PC-9 (cell line): ENCODE results near the gene SPATA3. TPM values are rescaled to one million over a fixed set of nuclear protein-coding genes. Genes with fewer than 3 reads are reported as not detected.

Experiments
- BruUV-seq: library from RNA; stranded (reverse); fragments of 400-500 nt; replicated peaks from 2 replicates; lab custom pipeline; 2021; lab: Mats Ljungman, UMichigan
- CTCF ChIA-PET: fragments of 300-600 bp; sonication (Branson Sonifier 250); formaldehyde crosslinking; loops from one replicate; lab custom pipeline; 2022; ENCODE audit warnings: antibody characterized with exemption; lab: Charles Lee
- POLR2A ChIA-PET: fragments of 300-600 bp; sonication (Branson Sonifier 250); formaldehyde crosslinking; loops from one replicate; lab custom pipeline; 2022; ENCODE audit warnings: antibody characterized with exemption; ENCODE audit not compliant: unreplicated experiment; lab: Charles Lee
- DNase-seq, 2 experiments: peaks; one replicate each; pipeline versions ENCODE4 v3.0.0 to v3.0.0-alpha.2; 2015 to 2022; ENCODE audit warnings: mixed read lengths in 1 of 2
- H2AFZ ChIP-seq: fragments of 200-600 bp; sonication (generic); 2 replicates; pipeline ENCODE4 v1.8.1; 2017; ENCODE audit warnings: antibody characterized with exemption
- H3F3A ChIP-seq: fragments of 200-600 bp; sonication (generic); 2 replicates; pipeline ENCODE4 v1.8.1; 2017; ENCODE audit warnings: antibody characterized with exemption, mild to moderate bottlenecking, low read depth; ENCODE audit not compliant: insufficient read depth
- H3K27ac ChIP-seq: fragments of 200-600 bp; sonication (generic); 2 replicates; pipeline ENCODE4 v1.6.1; 2016; ENCODE audit warnings: mixed run types
- H3K27me3 ChIP-seq: fragments of 200-600 bp; sonication (generic); 2 replicates; pipeline ENCODE4 v1.6.1; 2016; ENCODE audit warnings: low read depth, mixed run types; ENCODE audit not compliant: insufficient read depth
- H3K36me3 ChIP-seq: fragments of 200-600 bp; sonication (generic); 2 replicates; pipeline ENCODE4 v1.6.1; 2016; ENCODE audit warnings: low read depth, mixed run types
- H3K4me1 ChIP-seq: fragments of 200-600 bp; sonication (generic); replicated peaks from 2 replicates; pipeline ENCODE4 v1.6.1; 2016; ENCODE audit warnings: mixed run types; ENCODE audit not compliant: insufficient read depth
- H3K4me2 ChIP-seq: fragments of 200-600 bp; sonication (generic); 2 replicates; pipeline ENCODE4 v1.6.1; 2017; ENCODE audit warnings: mixed run types
- H3K4me3 ChIP-seq: fragments of 200-600 bp; sonication (generic); 2 replicates; pipeline ENCODE4 v1.6.1; 2016; ENCODE audit warnings: mixed run types
- H3K79me2 ChIP-seq: fragments of 200-600 bp; sonication (generic); 2 replicates; pipeline ENCODE4 v1.6.1; 2017; ENCODE audit warnings: low read depth, mixed run types
- H3K9me2 ChIP-seq: fragments of 200-600 bp; sonication (generic); 2 replicates; pipeline ENCODE4 v1.8.1; 2017; ENCODE audit warnings: mild to moderate bottlenecking; ENCODE audit not compliant: insufficient read depth
- H3K9me3 ChIP-seq: fragments of 200-600 bp; sonication (generic); 2 replicates; pipeline ENCODE4 v1.8.1; 2016; ENCODE audit warnings: low read depth; ENCODE audit not compliant: insufficient read depth
- H4K20me1 ChIP-seq: fragments of 200-600 bp; sonication (generic); 2 replicates; pipeline ENCODE4 v1.8.1; 2017; ENCODE audit not compliant: insufficient read depth
- EZH2 ChIP-seq: fragments of 200-600 bp; sonication (generic); IDR thresholded peaks from 2 replicates; pipeline ENCODE4 v1.8.0; 2017; ENCODE audit warnings: antibody characterized with exemption, low read depth
- intact Hi-C: fragments of 100-400 bp; cut with micrococcal nuclease; formaldehyde crosslinking; loops from one replicate; pipeline ENCODE4 v1.10.0; 2022; ENCODE audit not compliant: unreplicated experiment
- total RNA-seq: library from RNA; stranded (reverse); gene quantifications from 2 replicates; pipeline ENCODE4 v1.2.3, GENCODE V29; 2021
- TF ChIP-seq, protein P1 (sequence below): fragments of 200-600 bp; sonication (generic); conservative IDR thresholded peaks from 2 replicates; pipeline ENCODE4 v1.6.1; 2017; ENCODE audit warnings: mixed run types, antibody characterized with exemption, mild to moderate bottlenecking, moderate library complexity

The SPATA3 gene
- total RNA-seq, 1 experiment from 2014 or later = not detected

DNA sequence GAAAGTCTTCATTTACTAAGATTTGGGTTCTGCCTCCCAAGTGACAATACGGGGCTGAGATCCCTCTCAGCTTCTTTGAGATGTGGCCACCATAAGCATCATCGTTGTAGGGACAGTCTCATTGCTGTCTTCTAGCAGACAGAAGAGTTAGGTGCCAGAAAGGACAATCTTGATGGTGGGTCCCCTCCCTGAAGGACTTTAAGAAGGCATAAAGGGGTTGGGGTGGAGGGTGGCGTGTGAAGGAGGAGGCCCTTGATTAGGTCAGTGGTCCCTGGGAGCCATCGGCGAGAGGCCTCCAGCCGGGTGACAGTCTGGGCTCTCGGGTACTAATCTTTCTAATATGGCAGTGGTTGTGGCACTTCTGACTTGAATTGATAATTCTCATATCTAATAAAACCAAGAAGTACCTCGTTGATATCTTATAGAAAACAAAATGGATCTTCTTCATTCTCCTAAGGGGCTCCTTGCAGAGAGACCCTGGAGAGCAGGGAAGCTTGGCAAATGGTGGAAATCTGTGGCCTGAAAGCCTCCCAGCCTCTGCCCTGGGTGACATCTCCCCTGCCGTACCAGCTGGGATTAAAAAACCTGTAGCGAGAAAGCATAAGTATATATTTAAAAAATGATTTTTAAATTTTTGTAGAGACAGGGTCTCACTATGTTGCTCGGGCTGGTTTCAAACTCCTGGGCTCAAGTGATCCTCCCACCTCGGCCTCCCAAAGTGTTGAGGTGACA is 53.5 kb downstream of the SPATA3 start:
- ChIA-PET CTCF (no interaction called here), POLR2A (no interaction called here)
- Histone ChIP-seq H3K4me3 (no peak overlapping the region), H3F3A (no peaks in the 10 kb centered on the region), H4K20me1 (no peaks in the 10 kb centered on the region), H2AFZ (no peak overlapping the region), H3K27ac (no peak overlapping the region), H3K36me3 (no peaks in the 10 kb centered on the region), H3K9me3 (no peaks in the 10 kb centered on the region), H3K4me2 (no peak overlapping the region), H3K79me2 (no peaks in the 10 kb centered on the region), H3K9me2 (no peaks in the 10 kb centered on the region), H3K27me3 (peaks cover 16% of the 10 kb centered on the region; the same call in 1 of the 2 replicates), H3K4me1 (no peaks in the 10 kb centered on the region)
- DNase-seq = no peak
- intact Hi-C loops = no loop called here
- TF ChIP-seq, protein P1, sequence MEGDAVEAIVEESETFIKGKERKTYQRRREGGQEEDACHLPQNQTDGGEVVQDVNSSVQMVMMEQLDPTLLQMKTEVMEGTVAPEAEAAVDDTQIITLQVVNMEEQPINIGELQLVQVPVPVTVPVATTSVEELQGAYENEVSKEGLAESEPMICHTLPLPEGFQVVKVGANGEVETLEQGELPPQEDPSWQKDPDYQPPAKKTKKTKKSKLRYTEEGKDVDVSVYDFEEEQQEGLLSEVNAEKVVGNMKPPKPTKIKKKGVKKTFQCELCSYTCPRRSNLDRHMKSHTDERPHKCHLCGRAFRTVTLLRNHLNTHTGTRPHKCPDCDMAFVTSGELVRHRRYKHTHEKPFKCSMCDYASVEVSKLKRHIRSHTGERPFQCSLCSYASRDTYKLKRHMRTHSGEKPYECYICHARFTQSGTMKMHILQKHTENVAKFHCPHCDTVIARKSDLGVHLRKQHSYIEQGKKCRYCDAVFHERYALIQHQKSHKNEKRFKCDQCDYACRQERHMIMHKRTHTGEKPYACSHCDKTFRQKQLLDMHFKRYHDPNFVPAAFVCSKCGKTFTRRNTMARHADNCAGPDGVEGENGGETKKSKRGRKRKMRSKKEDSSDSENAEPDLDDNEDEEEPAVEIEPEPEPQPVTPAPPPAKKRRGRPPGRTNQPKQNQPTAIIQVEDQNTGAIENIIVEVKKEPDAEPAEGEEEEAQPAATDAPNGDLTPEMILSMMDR = no peak
- no peak for TF ChIP-seq EZH2
- BruUV-seq = no TSS peak

DNA sequence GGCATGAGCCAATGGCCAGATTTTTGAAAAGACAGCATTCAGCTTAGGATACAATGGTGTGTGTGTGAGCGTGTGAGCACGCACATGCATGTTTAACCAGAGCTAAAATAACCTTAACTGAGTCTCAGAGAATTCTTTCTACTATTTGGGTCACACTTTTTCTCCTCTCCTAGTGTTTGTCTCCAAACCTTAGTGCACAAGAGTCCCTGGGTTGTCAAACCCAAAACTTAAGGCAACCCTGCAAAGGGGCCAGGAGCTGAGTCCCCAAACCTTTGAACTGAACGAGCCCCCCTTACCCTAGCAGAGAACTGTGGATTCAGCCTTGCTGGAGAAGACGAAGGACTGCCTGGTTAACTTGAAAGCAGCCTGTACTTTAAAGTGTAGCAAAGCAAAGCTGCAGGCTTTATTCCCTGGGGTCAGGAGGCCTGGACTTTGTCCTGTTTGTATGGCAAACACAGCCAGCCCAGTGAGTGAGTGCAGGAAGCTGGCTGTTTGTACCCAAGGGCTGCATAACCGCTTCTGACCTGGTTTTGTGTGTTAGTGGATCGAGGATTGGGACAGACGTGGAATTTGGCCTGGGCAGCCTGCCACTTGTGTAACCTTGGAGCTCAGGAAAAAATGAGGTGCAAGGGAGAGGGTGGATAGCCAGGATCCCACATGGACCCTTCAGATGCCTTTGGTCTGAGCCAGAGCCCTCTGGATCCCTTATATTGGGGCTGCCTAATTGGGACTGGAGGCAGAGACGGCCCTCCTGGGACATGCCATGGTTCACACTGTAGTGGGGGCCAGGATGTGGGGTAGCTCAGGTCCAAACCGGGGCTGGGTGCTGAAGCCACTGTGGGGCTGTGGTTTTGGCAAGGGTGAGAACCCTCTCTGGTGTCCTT is 54.3 kb downstream of the SPATA3 start:
- intact Hi-C loops = no loop called here
- no peaks in the 10 kb centered on the region for H3K79me2 ChIP-seq
- peaks cover 16% of the 10 kb centered on the region; the same call in 1 of the 2 replicates for H3K27me3 ChIP-seq
- ChIA-PET POLR2A (no interaction called here), CTCF (no interaction called here)
- no peak overlapping the region for H2AFZ ChIP-seq
- TF ChIP-seq, protein P1 = no peak
- TF ChIP-seq EZH2 = no peak
- DNase-seq = no peak
- H3K27ac ChIP-seq = no peak overlapping the region
- no peaks in the 10 kb centered on the region for H3K9me2 ChIP-seq
- no peaks in the 10 kb centered on the region for H3K9me3 ChIP-seq
- no peaks in the 10 kb centered on the region for H3K36me3 ChIP-seq
- no peaks in the 10 kb centered on the region for H3F3A ChIP-seq
- H3K4me2 ChIP-seq = no peak overlapping the region
- BruUV-seq = no TSS peak
- H3K4me1 ChIP-seq = no peaks in the 10 kb centered on the region
- H4K20me1 ChIP-seq = no peaks in the 10 kb centered on the region
- no peak overlapping the region for H3K4me3 ChIP-seq

DNA sequence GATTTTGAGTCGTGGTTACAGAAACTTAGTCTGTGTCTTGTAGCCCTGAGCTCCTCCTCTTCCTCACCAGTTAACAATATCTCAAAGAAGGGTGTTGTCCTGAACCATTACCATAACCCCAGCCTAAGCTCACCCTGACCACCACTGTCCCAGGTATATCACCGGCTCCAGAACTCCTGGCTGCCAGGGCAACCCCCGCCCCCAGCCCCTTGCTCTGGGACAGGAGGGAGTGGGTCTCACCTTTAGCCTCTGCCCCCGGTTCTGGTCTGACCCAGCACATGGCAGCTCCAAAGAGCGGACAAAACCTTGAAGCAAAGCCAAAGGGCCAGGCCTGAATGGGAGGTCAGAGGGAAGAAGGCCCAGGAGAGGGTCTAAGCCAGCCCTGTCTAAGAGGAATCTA is 55.2 kb downstream of the SPATA3 start:
- no peak overlapping the region for H3K4me3 ChIP-seq

More for the DNA sequence above, 55.2 kb downstream of the SPATA3 start:
- H3K4me2 ChIP-seq = no peak overlapping the region
- peaks cover 16% of the 10 kb centered on the region; the same call in 1 of the 2 replicates for H3K27me3 ChIP-seq
- intact Hi-C loops = no loop called here
- H3F3A ChIP-seq = no peaks in the 10 kb centered on the region
- H3K36me3 ChIP-seq = no peaks in the 10 kb centered on the region
- no peaks in the 10 kb centered on the region for H3K9me2 ChIP-seq
- no TSS peak for BruUV-seq
- no peaks in the 10 kb centered on the region for H3K79me2 ChIP-seq
- H2AFZ ChIP-seq = no peak overlapping the region
- H3K4me1 ChIP-seq = no peaks in the 10 kb centered on the region
- CTCF ChIA-PET = no interaction called here
- no peak for TF ChIP-seq EZH2
- POLR2A ChIA-PET = no interaction called here
- no peaks in the 10 kb centered on the region for H4K20me1 ChIP-seq
- no peak overlapping the region for H3K27ac ChIP-seq
- H3K9me3 ChIP-seq = no peaks in the 10 kb centered on the region
- DNase-seq = no peak
